Endothelial cell of umbilical vein (primary cell): ENCODE data around the gene ZIC5. TPM values are rescaled to one million over a fixed set of nuclear protein-coding genes. Genes with fewer than 3 reads are reported as not detected.

Experiments used
- BruUV-seq: library from RNA; stranded (reverse); fragments of 400-500 nt; replicated peaks from 2 replicates; lab custom pipeline; 2021; lab: Mats Ljungman, UMichigan
- CTCF ChIA-PET: fragments of 300-600, 350-600 bp; sonication (Branson Sonifier 250); formaldehyde crosslinking; loops from one replicate; lab custom pipeline; 2021; ENCODE audit warnings: antibody characterized with exemption, inconsistent platforms; lab: Charles Lee
- POLR2A ChIA-PET: fragments of 300-600, 350-600 bp; sonication (Branson Sonifier 250); formaldehyde crosslinking; loops from one replicate; lab custom pipeline; 2021; ENCODE audit warnings: antibody characterized with exemption, inconsistent platforms; lab: Charles Lee
- DNase-seq: peaks from one replicate; pipeline ENCODE4 v3.0.0-alpha.2; 2011; ENCODE audit warnings: low read depth, low spot score
- FAIRE-seq: peaks from 2 replicates; lab custom pipeline; 2011; peaks lifted over from hg19 to GRCh38; lab: Jason Lieb, UNC
- H2AFZ ChIP-seq: 2 replicates; pipeline ENCODE4 v1.6.0; 2012; ENCODE audit warnings: low read depth, low read length, control low read depth, inconsistent platforms
- H3K27ac ChIP-seq: 2 replicates; pipeline ENCODE4 v1.5.1; 2011; ENCODE audit warnings: low read depth, mild to moderate bottlenecking, control low read depth, low read length, moderate library complexity; ENCODE audit not compliant: insufficient read depth
- H3K27me3 ChIP-seq, 2 experiments: 2 replicates each; pipeline versions ENCODE4 v1.6.0 to v1.6.1; 2011; ENCODE audit warnings: low read length in 2 of 2, mixed read lengths in 1 of 2; ENCODE audit not compliant: control insufficient read depth in 2 of 2, insufficient read depth in 2 of 2
- H3K36me3 ChIP-seq, 2 experiments: 2 replicates in 1 of 2; 3 replicates in 1 of 2; pipeline ENCODE4 v1.5.1; 2011; ENCODE audit warnings: low read length in 2 of 2, mild to moderate bottlenecking in 1 of 2, moderate library complexity in 1 of 2; ENCODE audit not compliant: control insufficient read depth in 2 of 2, insufficient read depth in 2 of 2; ENCODE audit errors: extremely low read depth in 1 of 2
- H3K4me1 ChIP-seq: 3 replicates; pipeline ENCODE4 v1.5.1; 2011; ENCODE audit warnings: mild to moderate bottlenecking, low read length; ENCODE audit not compliant: control insufficient read depth, insufficient read depth; ENCODE audit errors: extremely low read depth
- H3K4me2 ChIP-seq: 2 replicates; pipeline ENCODE4 v1.6.1; 2011; ENCODE audit warnings: low read length, control low read depth, mixed read lengths; ENCODE audit not compliant: insufficient read depth
- H3K4me3 ChIP-seq, 3 experiments: fragments of 200-600 bp in 1 of 3; sonication (generic), shearing (Covaris generic) in 1 of 3; replicated peaks in 1 of 3; 2 replicates each; pipeline ENCODE4 v1.5.1; 2011 to 2016; ENCODE audit warnings: control low read depth in 3 of 3, low read length in 3 of 3, mild to moderate bottlenecking in 2 of 3, inconsistent platforms in 1 of 3, low read depth in 1 of 3, moderate library complexity in 1 of 3; ENCODE audit not compliant: insufficient read depth in 1 of 3
- H3K79me2 ChIP-seq: 2 replicates; pipeline ENCODE4 v1.6.0; 2012; ENCODE audit warnings: low read length, inconsistent platforms; ENCODE audit not compliant: control insufficient read depth, insufficient read depth
- H3K9ac ChIP-seq: replicated peaks from 2 replicates; pipeline ENCODE3; 2011; ENCODE audit warnings: low read length, control low read depth; ENCODE audit not compliant: insufficient read depth; ENCODE audit errors: extremely low read depth
- H3K9me1 ChIP-seq: replicated peaks from 3 replicates; pipeline ENCODE4 v1.6.0; 2011; ENCODE audit warnings: mild to moderate bottlenecking, low read length; ENCODE audit not compliant: control insufficient read depth, insufficient read depth; ENCODE audit errors: extremely low read depth
- H3K9me3 ChIP-seq: replicated peaks from 2 replicates; pipeline ENCODE4 v1.5.1; 2012; ENCODE audit warnings: low read length, inconsistent platforms; ENCODE audit not compliant: control insufficient read depth, insufficient read depth
- H4K20me1 ChIP-seq: replicated peaks from 2 replicates; pipeline ENCODE3; 2011; ENCODE audit warnings: mild to moderate bottlenecking, low read length; ENCODE audit not compliant: control insufficient read depth, insufficient read depth; ENCODE audit errors: extremely low read depth
- CTCF ChIP-seq, 2 donors: IDR thresholded peaks; 1 replicate in 1 of 2; 2 replicates in 1 of 2; pipeline ENCODE4 v1.5.1; 2011; ENCODE audit warnings: low read length in 2 of 2, mild to moderate bottlenecking in 2 of 2, moderate library complexity in 2 of 2, control low read depth in 1 of 2, inconsistent platforms in 1 of 2, low read depth in 1 of 2; ENCODE audit not compliant: insufficient read depth in 1 of 2; ENCODE audit errors: extremely low read depth in 1 of 2
- EZH2 ChIP-seq: IDR thresholded peaks from 2 replicates; pipeline ENCODE4 v1.6.1; 2012; ENCODE audit warnings: borderline replicate concordance, low read depth, mild to moderate bottlenecking, moderate library complexity, low read length, inconsistent platforms; ENCODE audit not compliant: severe bottlenecking
- FOS ChIP-seq: IDR thresholded peaks from 2 replicates; pipeline ENCODE4 v1.6.1; 2011; ENCODE audit warnings: mild to moderate bottlenecking, low read length, moderate library complexity, borderline replicate concordance; ENCODE audit not compliant: insufficient read depth
- GATA2 ChIP-seq: IDR thresholded peaks from 2 replicates; pipeline ENCODE4 v1.7.0; 2011; ENCODE audit warnings: low read depth, mild to moderate bottlenecking, moderate library complexity, mixed read lengths, low read length; ENCODE audit not compliant: insufficient read length, insufficient read depth
- JUN ChIP-seq: IDR thresholded peaks from 2 replicates; pipeline ENCODE4 v1.6.1; 2011; ENCODE audit warnings: borderline replicate concordance, low read depth; ENCODE audit not compliant: insufficient read length, insufficient read depth
- MYC ChIP-seq: IDR thresholded peaks from one replicate; pipeline ENCODE4 v1.6.1; 2011; ENCODE audit warnings: mild to moderate bottlenecking, low read depth, low read length
- POLR2A ChIP-seq: IDR thresholded peaks from 2 replicates; pipeline ENCODE4 v1.6.1; 2012; ENCODE audit warnings: low read depth, mild to moderate bottlenecking, control low read depth, low read length
- POLR2AphosphoS5 ChIP-seq: IDR thresholded peaks from 2 replicates; pipeline ENCODE4 v1.6.1; 2012; ENCODE audit warnings: low read depth, mild to moderate bottlenecking, control low read depth, low read length, moderate library complexity; ENCODE audit not compliant: insufficient read depth
- dilution Hi-C: fragments of 300-500 bp; cut with MboI; formaldehyde crosslinking; loops from one replicate; pipeline ENCODE4 v1.15.0; 2019; ENCODE audit warnings: low sequenced_read_pairs; ENCODE audit not compliant: extremely low pct_ligation_motif_present
- intact Hi-C: fragments of 100-400 bp; cut with micrococcal nuclease; formaldehyde crosslinking; loops from one replicate; pipeline ENCODE4 v1.10.0; 2022
- polyA plus RNA-seq, 4 experiments: library from polyadenylated mRNA; depleted of rRNA in 3 of 4; stranded (reverse) in 3 of 4; unstranded in 1 of 4; fragments of >200 nt; gene quantifications; 2 replicates each; pipeline versions ENCODE4 v1.2.1 to v1.2.3, GENCODE V29; 2011 to 2012; ENCODE audit warnings: missing spikeins in 1 of 4
- total RNA-seq: library from RNA; stranded (reverse); gene quantifications from 2 replicates; pipeline ENCODE4 v1.2.3, GENCODE V29; 2021
- TF ChIP-seq, protein P1 (sequence below): IDR thresholded peaks from 2 replicates; pipeline ENCODE4 v1.6.1; 2011; ENCODE audit not compliant: insufficient read depth, insufficient read length

The ZIC5 gene
- total and polyA plus RNA-seq, 2 donors (not counting 3 experiments of a cell fraction or from before 2014, with no cell fraction given) = not detected

DNA sequence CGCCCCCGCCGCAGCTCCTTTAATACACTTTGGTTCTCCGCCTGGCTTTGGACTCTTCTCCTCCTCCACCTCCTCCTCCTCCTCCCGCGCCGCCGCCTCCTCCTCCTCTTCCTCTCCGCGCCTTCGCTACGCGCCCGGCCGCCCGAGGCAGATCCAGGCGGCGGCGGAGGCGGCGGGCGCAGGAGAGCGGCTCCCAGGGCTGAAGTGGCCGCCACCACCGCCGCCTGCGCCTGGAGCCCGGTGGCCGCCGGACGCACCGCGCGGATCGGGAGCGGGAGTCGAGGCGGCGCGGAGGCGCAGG, 10.1 kb upstream of the ZIC5 start, which contains the start of gene ZIC2:
TSS of gene ZIC2 (plus strand) at position 50 of the 301 bp plus-strand sequence. CDS start 281 bp downstream, outside the sequence.
- Histone ChIP-seq H3K9me3 (no peaks in the 10 kb centered on the region), H3K9me1 (no peaks in the 10 kb centered on the region), H3K9ac (no peak within 1 kb of the TSS), H3K4me3 (peak within 1 kb of the TSS in 1 of 3 experiments; percentile 34), H3K36me3 (no peaks in the 10 kb centered on the region), H3K4me1 (peaks cover 5% of the 10 kb centered on the region), H3K79me2 (no peaks in the 10 kb centered on the region), H3K4me2 (peak within 1 kb of the TSS; percentile 50), H4K20me1 (no peaks in the 10 kb centered on the region), H3K27ac (no peak within 1 kb of the TSS), H2AFZ (peak within 1 kb of the TSS; percentile 4), H3K27me3 (peaks cover 65 to 91% of the 10 kb centered on the region in 2 experiments)
- TF ChIP-seq GATA2 (no peak), FOS (no peak), POLR2AphosphoS5 (no peak), POLR2A (no peak), MYC (no peak), JUN (no peak), CTCF (IDR thresholded peaks at IDR 0.05; ENCODE audit: extremely low read depth in 1 of 2, insufficient read depth in 1 of 2, low read depth in 1 of 2, low read length in 2 of 2) (no peak), EZH2 (no peak)
- TF ChIP-seq, protein P1, sequence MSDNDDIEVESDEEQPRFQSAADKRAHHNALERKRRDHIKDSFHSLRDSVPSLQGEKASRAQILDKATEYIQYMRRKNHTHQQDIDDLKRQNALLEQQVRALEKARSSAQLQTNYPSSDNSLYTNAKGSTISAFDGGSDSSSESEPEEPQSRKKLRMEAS = no peak
- dilution Hi-C loops (no loop called here), intact Hi-C loops (loop anchor here (5.0 kb wide), 1 partner anchor 256 kb away; no protein-coding TSS in a partner anchor)
- ChIA-PET CTCF (interaction anchor here (1.6 to 1.8 kb wide), 2 partner anchors 254 to 533 kb away, joined by 5 to 9 read pairs; no protein-coding TSS in a partner anchor), POLR2A (no interaction called here)
- BruUV-seq = no TSS peak
- DNase-seq = no peak
- FAIRE-seq = no peak
